DND-41 (cell line): ENCODE data around the gene TNFRSF8.

ENCODE experiments used
- EZH2 ChIP-seq: IDR thresholded peaks from 3 replicates; pipeline ENCODE4 v1.6.1; 2012; ENCODE audit warnings: borderline replicate concordance, low read depth, mild to moderate bottlenecking, moderate library complexity, low read length, inconsistent platforms; ENCODE audit not compliant: severe bottlenecking
- TF ChIP-seq, protein P1 (sequence below): IDR thresholded peaks from 2 replicates; pipeline ENCODE4 v1.5.1; 2012; ENCODE audit warnings: borderline replicate concordance, low read length, moderate library complexity, mild to moderate bottlenecking; ENCODE audit not compliant: poor library complexity, severe bottlenecking; ENCODE audit errors: extremely low read depth

DNA sequence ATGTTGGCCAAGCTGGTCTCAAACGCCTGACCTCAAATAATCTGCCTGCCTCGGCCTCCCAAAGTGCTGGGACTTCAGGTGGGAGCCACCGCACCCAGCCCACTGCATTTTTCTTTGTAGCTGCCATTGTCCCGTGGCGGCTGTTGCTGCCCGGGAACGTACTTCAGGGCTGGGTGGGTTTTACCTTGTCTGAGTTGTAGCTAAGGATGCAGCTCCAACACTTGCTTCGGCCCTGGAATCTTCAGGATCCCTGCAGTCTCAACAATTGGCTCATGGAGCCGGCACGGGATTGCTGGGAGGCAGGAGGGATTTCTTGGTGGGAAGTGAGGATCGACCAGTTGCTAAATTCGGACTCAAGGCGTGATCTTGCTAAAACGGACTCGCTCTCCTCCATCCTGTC lies 10.7 kb downstream of the TNFRSF8 start:
- TF ChIP-seq, protein P1, sequence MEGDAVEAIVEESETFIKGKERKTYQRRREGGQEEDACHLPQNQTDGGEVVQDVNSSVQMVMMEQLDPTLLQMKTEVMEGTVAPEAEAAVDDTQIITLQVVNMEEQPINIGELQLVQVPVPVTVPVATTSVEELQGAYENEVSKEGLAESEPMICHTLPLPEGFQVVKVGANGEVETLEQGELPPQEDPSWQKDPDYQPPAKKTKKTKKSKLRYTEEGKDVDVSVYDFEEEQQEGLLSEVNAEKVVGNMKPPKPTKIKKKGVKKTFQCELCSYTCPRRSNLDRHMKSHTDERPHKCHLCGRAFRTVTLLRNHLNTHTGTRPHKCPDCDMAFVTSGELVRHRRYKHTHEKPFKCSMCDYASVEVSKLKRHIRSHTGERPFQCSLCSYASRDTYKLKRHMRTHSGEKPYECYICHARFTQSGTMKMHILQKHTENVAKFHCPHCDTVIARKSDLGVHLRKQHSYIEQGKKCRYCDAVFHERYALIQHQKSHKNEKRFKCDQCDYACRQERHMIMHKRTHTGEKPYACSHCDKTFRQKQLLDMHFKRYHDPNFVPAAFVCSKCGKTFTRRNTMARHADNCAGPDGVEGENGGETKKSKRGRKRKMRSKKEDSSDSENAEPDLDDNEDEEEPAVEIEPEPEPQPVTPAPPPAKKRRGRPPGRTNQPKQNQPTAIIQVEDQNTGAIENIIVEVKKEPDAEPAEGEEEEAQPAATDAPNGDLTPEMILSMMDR, result no peak
- TF ChIP-seq EZH2, result no peak
